ENCODE measurements around the gene DYSF.

The DYSF gene

GRCh38 chr2:71457123-71457915, 4.0 kb downstream of the DYSF start:
- DNase-seq: no peak

- DNase-seq: no peak
Measured at GRCh38 chr2:71457923-71458322, 4.6 kb downstream of the DYSF start.

- no peak for DNase-seq
Measured at GRCh38 chr2:71458413-71459083, 5.2 kb downstream of the DYSF start.

- DNase-seq: no peak
Measured at GRCh38 chr2:71459084-71459431, 5.7 kb downstream of the DYSF start.

GRCh38 chr2:71460056-71460455, 6.7 kb downstream of the DYSF start:
- no peak for DNase-seq

- DNase-seq: peak in 1 of 2 experiments; percentile 27
Measured at GRCh38 chr2:71460595-71461303, 7.4 kb downstream of the DYSF start.

GRCh38 chr2:71461304-71461671, 7.9 kb downstream of the DYSF start:
- no peak for DNase-seq

GRCh38 chr2:71462056-71462605, 8.8 kb downstream of the DYSF start:
- no peak for DNase-seq

GRCh38 chr2:71462641-71463341, 9.4 kb downstream of the DYSF start:
- DNase-seq: no peak

GRCh38 chr2:71463342-71463654, 9.9 kb downstream of the DYSF start:
- DNase-seq: no peak

GRCh38 chr2:71464389-71464788, 11.0 kb downstream of the DYSF start:
- no peak for DNase-seq

- DNase-seq: no peak
Measured at GRCh38 chr2:71465356-71465755, 12.0 kb downstream of the DYSF start.

- DNase-seq: no peak
Measured at GRCh38 chr2:71465961-71466300, 12.6 kb downstream of the DYSF start.

- no peak for DNase-seq
Measured at GRCh38 chr2:71466301-71467179, 13.2 kb downstream of the DYSF start.

- DNase-seq: no peak
Measured at GRCh38 chr2:71467180-71467815, 13.9 kb downstream of the DYSF start.

- DNase-seq: no peak
Measured at GRCh38 chr2:71468279-71469015, 15.1 kb downstream of the DYSF start.

- no peak for DNase-seq
Measured at GRCh38 chr2:71469403-71470398, 16.3 kb downstream of the DYSF start.

- DNase-seq: no peak
Measured at GRCh38 chr2:71471276-71471675, 17.9 kb downstream of the DYSF start.

- no peak for DNase-seq
Measured at GRCh38 chr2:71472019-71472418, 18.7 kb downstream of the DYSF start.

Data from NCI-H446 (cell line).